GM18861 (cell line): ENCODE data around the gene EIPR1.
A peak's percentile ranks its signal among the peaks of the same experiment; 100 is the strongest.

Source experiments
- ATAC-seq: cut with Tn5 transposase; IDR thresholded peaks from one replicate; pipeline ENCODE4 v1.9.1; 2021; ENCODE audit not compliant: unreplicated experiment

Gene EIPR1

GRCh38 chr2:3256605-3257004, 121.0 kb downstream of the EIPR1 start:
- no peak for ATAC-seq

DNA sequence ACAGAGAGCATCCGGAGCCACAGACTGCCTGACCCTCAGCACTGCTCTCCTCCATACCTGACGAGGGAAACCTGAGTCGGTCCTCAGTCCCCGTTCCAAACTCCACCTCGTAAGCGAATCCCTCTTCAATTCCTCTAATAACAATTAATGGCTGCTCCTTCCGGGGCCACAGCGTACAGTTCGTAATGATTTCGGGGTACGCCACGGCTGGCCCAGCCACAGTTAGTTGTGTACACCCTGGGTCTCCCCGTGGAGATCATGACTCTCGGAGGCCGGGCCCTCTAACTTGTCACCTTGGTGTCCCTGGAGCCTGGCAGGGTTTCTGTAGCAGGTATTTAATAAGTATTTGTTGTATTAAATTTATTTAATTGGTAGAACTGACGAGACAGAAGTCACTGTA, 121.5 kb downstream of the EIPR1 start:
- no peak for ATAC-seq

DNA sequence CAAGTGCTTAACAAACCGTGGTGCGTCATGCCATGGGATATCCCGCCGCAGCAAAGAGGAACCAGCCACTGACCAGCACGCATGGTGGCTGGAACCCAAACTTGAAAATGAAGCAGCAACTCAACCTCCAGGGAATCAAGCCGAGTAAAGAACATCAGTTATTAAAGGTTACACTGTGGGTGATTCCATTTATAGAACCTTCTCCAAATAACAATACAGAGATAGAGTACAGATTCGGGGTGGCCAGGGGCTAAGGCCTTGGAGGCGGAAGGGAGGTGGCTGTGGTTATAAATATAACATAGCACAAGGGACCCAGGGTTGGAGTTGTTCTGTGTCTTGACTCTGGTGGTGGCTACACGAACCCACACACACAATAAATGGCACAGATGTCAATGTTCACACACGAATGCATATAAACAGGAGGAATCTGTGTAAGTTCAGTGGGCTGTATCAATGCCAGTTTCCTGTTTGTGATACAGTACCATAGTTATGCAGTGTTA, 123.1 kb downstream of the EIPR1 start:
- ATAC-seq: peak; percentile 70

DNA sequence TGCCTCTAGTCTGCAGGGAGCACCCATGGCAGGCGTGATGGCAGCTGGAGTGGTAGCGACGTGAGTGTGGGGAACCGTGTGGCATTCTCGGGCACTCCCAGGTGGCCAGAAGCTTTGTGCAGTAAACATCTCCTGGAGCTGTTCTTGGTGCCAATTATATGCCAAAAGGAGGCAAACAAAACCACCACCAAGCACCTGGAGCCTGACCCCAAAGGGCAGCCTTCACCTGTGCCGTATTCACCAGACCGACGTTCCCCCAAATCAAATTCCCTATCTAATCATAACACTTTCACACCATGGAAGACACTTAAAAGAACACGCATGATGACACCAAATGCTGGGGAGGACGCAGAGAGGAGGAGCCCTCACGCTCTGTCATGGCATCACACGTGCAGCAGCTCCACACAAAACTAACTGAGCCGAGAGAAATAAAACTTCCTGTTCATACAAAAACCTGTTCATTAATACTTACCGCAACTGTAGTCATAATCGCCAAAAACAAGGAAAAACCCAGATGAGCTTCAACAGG, 123.6 kb downstream of the EIPR1 start:
- ATAC-seq: no peak

GRCh38 chr2:3251946-3252345, 125.7 kb downstream of the EIPR1 start:
- ATAC-seq: no peak

DNA sequence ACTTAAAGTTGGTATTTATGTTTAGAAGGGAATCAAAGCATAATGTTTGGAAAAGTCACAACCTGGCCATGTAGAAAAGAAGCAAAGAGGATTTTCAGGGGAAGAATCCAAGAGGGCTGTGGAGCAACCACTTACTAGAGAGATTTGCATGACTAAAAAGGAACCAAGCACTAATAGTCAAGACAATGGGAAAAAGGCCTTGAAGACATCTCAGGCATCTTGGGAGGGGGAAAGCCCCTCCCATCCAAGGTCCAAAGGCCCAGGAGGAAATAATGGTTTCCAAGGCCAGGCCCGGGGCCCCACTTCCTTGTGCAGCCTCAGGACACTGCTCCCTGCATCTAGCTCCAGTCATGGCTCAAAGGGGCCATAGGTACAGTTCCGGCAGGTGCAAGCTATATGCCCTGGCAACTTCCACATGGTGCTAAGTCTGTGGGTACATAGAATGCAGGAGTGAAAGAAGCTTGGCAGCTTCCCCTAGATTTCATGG, 128.1 kb downstream of the EIPR1 start:
- ATAC-seq: no peak

- no peak for ATAC-seq
Measured at GRCh38 chr2:3248754-3249475, 128.7 kb downstream of the EIPR1 start.

GRCh38 chr2:3246928-3247714, 130.5 kb downstream of the EIPR1 start:
- no peak for ATAC-seq

- no peak for ATAC-seq
Measured at GRCh38 chr2:3246406-3246805, 131.2 kb downstream of the EIPR1 start.

DNA sequence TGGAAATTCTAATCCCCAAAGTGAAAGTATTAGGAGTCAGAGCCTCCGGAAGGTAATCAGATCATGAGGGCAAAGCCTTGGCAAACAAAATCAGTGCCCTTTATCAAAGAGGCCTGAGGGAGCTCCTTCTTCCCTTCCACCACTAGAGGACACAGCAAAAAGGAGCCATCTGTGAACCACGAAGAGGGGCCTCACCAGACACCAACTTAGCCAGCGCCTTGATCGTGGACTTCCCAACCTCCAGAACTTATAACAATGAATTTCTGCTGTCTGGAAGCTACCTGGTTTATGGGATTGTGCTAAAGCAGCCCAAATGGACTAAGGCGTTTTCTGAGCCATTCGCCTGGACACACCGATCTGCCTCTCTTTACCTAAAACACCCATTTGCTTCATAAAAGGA, 133.1 kb downstream of the EIPR1 start:
- no peak for ATAC-seq

DNA sequence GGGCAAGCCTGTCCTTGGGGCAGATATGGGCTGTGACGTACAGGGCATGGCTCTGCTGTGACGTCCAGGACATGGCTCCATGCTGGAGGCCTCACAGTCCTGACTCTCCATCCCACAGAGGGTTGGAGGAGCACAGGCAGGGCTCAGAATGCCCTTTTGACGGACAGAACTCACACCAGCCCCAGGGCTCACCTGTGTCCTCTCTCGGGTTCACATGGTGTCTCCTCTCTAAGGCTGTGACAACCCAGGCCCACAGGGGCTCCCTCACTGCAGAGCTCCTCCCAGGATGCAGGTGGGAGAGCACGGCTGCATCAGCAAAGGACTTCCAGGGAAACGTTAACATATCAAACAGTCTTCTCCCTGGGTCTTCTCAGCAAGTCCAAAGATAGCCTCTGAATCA, 133.8 kb downstream of the EIPR1 start:
- ATAC-seq: no peak

DNA sequence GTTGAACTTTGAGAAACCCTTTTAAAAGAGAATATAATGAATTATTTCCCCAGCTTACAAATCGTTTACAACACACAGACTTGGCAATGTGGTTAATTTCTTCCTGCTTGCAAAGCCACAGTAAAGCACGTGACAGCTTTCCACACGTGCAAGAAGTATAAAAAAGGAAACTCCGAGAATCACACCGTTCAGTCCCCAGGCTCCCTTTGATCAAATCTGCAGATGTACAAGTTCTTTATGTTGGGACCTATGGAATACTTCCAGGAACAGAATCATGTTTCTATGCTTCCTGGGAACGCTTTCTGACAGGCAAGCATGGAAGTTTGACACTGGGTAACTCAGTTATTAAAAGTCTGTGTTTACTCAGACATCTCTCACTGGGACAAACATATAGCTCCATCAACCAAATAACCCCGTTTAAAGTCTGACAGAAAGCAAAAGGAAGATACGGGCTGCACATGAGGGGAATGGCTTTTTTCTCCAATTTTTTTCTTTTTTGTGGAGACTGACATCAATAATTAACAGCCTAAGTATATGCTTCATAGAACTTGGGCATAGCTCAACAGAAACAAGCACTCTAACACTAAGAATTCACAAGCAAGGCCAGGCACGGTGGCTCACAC, 134.8 kb downstream of the EIPR1 start:
- peak; percentile 74 for ATAC-seq

DNA sequence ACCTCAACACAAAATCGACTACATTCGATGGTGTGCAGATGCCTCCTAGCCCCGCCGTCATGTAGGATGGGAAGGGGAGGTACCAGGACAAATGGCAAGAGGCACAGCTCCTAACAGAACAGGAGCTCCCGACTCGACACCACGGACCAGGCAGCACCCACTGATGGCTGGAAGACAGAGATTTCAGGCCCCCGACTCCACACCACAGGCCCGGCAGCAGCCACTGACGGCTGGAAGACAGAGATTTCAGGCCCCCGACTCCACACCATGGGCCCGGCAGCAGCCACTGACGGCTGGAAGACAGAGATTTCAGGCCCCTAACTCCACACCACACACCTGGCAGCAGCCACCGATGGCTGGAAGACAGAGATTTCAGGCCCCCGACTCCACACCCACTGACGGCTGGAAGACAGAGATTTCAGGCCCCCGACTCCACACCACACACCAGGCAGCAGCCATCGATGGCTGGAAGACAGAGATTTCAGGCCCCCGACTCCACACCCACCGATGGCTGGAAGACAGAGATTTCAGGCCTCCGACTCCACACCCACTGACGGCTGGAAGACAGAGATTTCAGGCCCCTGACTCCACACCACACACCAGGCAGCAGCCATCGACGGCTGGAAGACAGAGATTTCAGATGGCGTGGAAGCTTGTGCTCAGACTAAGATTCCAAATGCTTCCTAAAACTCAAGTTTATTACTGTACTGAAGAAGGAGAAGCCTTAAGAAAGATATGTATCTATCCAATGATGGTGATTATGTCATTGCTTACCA, 135.5 kb downstream of the EIPR1 start:
- no peak for ATAC-seq

DNA sequence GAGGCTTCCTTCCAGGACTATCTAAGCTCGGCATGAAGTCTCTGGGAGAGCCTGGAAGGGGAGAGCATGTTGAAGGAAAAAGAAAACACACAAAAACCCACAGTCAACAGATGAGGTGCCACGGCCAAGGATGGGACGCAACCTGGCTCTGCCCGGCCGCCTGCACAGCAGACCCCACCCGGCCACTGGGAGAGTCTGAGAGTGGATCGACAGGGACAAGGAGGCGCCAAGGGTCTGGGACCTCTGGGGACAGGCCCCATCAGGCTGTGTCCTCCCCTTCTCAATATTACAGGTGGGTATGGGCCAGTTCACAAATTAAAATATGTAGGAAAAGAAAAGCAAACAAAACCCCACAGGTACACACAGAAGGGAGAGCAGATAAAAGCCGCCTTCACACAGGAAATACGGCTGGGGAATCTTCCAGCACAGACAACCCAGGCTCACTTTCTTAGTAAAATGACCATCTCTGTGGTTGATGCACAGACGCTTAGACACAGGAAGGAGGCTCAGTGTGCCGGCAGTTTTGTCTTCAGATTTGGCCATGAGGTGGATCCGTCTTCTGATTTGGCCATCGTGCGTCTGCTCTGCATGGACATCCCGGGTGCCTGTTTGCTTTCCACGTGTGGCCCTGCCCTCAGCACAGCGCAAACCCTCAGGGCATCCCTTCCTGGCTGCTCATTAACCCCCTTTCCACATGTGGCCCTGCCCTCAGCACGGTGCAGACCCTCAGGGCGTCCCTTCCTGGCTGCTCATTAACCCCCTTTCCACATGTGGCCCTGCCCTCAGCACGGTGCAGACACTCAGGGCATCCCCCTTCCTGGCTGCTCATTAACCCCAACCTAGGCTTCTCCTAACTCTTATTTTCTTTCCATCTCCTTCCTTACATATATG, 138.4 kb downstream of the EIPR1 start:
- ATAC-seq: peak; percentile 63

GRCh38 chr2:3236300-3237045, 141.1 kb downstream of the EIPR1 start:
- ATAC-seq: no peak

GRCh38 chr2:3233877-3234276, 143.7 kb downstream of the EIPR1 start:
- ATAC-seq: no peak

DNA sequence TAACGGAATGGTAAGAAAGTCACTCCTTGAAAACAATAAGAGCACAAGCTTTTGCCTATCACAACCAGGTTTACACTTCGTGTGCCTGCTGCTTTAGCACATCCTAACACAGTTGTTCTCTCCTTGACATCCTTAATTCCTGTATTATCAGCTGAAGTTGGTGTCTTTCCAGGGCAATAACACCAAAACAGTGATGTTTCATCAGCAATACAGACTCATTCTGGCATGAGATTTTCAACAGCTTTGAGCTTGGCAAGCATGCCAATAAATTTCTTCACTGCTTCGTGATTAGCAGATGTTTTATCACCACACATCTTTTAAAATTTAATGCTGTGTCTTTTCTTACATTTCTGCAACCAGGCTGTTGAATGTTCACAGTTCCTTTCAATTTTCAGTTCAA, 148.4 kb downstream of the EIPR1 start:
- ATAC-seq: no peak

DNA sequence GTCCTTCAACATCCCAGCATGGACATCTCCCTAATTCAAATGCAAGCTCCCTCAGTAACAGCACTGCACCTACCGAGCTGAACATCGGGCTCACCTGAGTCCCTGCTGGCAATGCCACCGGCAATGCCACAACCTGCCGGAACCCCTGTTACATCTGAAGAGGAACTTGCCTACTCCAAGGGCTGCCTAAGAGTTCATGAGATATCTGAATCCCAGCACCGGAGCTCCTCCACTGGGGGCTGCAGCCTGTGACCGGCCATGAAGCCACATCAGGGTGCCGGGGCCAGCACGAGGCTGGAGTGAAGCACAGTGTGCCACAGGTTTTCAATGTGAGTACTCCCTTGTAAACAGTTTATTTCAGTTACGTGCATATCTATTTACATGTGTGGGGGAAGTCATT, 152.9 kb downstream of the EIPR1 start:
- no peak for ATAC-seq
